MG63 (cell line): ENCODE measurements around the gene CELSR1. TPM values are rescaled to one million over a fixed set of nuclear protein-coding genes. Genes with fewer than 3 reads are reported as not detected.

Experiments
- DNase-seq: peaks from one replicate; pipeline ENCODE4 v3.0.0-alpha.2; 2020
- H3K27me3 ChIP-seq: fragments of 250-450 bp; sonication (Bioruptor Pico); 2 replicates; pipeline ENCODE4 v1.5.1; 2020; ENCODE audit warnings: mild to moderate bottlenecking, moderate library complexity
- H3K36me3 ChIP-seq: fragments of 250-450 bp; sonication (Bioruptor Pico); 2 replicates; pipeline ENCODE4 v1.5.1; 2020; ENCODE audit warnings: mild to moderate bottlenecking, moderate library complexity
- H3K4me3 ChIP-seq: fragments of 250-450 bp; sonication (Bioruptor Pico); 2 replicates; pipeline ENCODE4 v1.5.1; 2020; ENCODE audit warnings: mild to moderate bottlenecking, moderate library complexity
- H3K9me3 ChIP-seq: fragments of 250-450 bp; sonication (Bioruptor Pico); 2 replicates; pipeline ENCODE4 v1.5.1; 2020; ENCODE audit warnings: mild to moderate bottlenecking, moderate library complexity
- total RNA-seq: library from RNA; depleted of rRNA; stranded (reverse); fragments of >200 nt; shearing (Covaris generic); gene quantifications from 2 replicates; pipeline ENCODE4 v1.2.3, GENCODE V29; 2014; ENCODE audit warnings: low replicate concordance

Gene CELSR1
- total RNA-seq, 1 experiment from 2014 or later: 0.59 TPM

GRCh38 chr22:46419754-46420571 lies 117.5 kb downstream of the CELSR1 start:
- no peaks in the 10 kb centered on the region for H3K36me3 ChIP-seq
- no peaks in the 10 kb centered on the region for H3K9me3 ChIP-seq
- H3K27me3 ChIP-seq: no peaks in the 10 kb centered on the region
- DNase-seq: no peak
- H3K4me3 ChIP-seq: no peak overlapping the region

DNA sequence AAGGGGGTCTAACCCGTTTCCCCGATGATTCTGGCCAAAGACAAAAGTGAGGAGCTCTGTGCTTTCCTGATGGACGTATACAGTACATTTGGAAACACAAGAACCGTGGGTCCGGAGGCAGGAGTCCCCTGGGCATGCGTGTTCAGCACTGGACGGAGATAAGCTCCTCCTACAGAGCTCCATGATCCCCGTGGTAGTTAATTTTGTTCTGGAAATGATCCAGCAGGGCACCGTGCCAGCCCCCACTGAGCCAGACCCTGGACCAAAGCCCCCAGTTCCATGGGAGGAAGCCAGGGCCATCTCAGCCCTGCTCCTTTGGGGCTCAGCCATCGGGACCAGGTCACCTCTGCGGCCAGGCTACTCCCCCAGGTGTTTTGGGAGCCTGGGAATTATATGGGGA lies 118.6 kb downstream of the CELSR1 start:
- H3K27me3 ChIP-seq: no peaks in the 10 kb centered on the region
- H3K4me3 ChIP-seq: no peak overlapping the region
- no peaks in the 10 kb centered on the region for H3K9me3 ChIP-seq
- no peak for DNase-seq
- H3K36me3 ChIP-seq: no peaks in the 10 kb centered on the region

- Histone ChIP-seq H3K36me3 (no peaks in the 10 kb centered on the region), H3K27me3 (no peaks in the 10 kb centered on the region), H3K4me3 (no peak overlapping the region), H3K9me3 (no peaks in the 10 kb centered on the region)
- DNase-seq: no peak
Observed at GRCh38 chr22:46417769-46418168, 119.7 kb downstream of the CELSR1 start.

GRCh38 chr22:46416891-46417580 lies 120.4 kb downstream of the CELSR1 start:
- DNase-seq: no peak

GRCh38 chr22:46416520-46416871 lies 120.9 kb downstream of the CELSR1 start:
- no peaks in the 10 kb centered on the region for H3K27me3 ChIP-seq
- DNase-seq: no peak
- H3K4me3 ChIP-seq: no peak overlapping the region
- no peaks in the 10 kb centered on the region for H3K36me3 ChIP-seq
- no peaks in the 10 kb centered on the region for H3K9me3 ChIP-seq

More at GRCh38 chr22:46416891-46417580, 120.4 kb downstream of the CELSR1 start:
- H3K36me3 ChIP-seq: no peaks in the 10 kb centered on the region
- H3K4me3 ChIP-seq: no peak overlapping the region
- no peaks in the 10 kb centered on the region for H3K9me3 ChIP-seq
- H3K27me3 ChIP-seq: no peaks in the 10 kb centered on the region

- Histone ChIP-seq H3K9me3 (no peaks in the 10 kb centered on the region), H3K4me3 (no peak overlapping the region), H3K27me3 (no peaks in the 10 kb centered on the region), H3K36me3 (no peaks in the 10 kb centered on the region)
- DNase-seq: no peak
Observed at GRCh38 chr22:46415776-46416519, 121.5 kb downstream of the CELSR1 start.

- Histone ChIP-seq H3K36me3 (no peaks in the 10 kb centered on the region), H3K27me3 (no peaks in the 10 kb centered on the region), H3K9me3 (no peaks in the 10 kb centered on the region), H3K4me3 (no peak overlapping the region)
- no peak for DNase-seq
Observed at GRCh38 chr22:46414704-46415103, 122.7 kb downstream of the CELSR1 start.

- Histone ChIP-seq H3K36me3 (no peaks in the 10 kb centered on the region), H3K4me3 (no peak overlapping the region), H3K27me3 (no peaks in the 10 kb centered on the region), H3K9me3 (no peaks in the 10 kb centered on the region)
- no peak for DNase-seq
Observed at GRCh38 chr22:46413725-46414379, 123.6 kb downstream of the CELSR1 start.

DNA sequence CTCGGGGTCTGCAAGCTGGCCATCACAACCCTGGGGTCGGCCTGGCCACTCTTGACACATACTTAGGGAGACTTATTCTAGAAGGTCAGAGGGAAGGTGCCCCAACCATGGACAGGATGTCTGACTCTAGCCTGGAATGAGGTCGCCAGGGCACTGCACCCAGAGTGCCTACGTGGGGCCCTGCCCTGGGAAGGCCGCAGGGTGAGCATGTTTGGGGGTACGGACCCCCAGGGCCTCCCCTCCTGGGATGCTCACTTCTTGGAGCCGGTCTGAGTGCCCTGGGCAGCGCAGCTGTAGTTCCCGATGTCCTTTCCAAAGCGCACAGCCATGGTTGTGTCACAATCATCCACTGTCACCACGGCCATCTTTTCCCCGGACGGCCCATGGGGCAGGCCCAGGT lies 126.1 kb downstream of the CELSR1 start:
- Histone ChIP-seq H3K36me3 (no peaks in the 10 kb centered on the region), H3K4me3 (no peak overlapping the region), H3K9me3 (no peaks in the 10 kb centered on the region), H3K27me3 (no peaks in the 10 kb centered on the region)
- DNase-seq: no peak

DNA sequence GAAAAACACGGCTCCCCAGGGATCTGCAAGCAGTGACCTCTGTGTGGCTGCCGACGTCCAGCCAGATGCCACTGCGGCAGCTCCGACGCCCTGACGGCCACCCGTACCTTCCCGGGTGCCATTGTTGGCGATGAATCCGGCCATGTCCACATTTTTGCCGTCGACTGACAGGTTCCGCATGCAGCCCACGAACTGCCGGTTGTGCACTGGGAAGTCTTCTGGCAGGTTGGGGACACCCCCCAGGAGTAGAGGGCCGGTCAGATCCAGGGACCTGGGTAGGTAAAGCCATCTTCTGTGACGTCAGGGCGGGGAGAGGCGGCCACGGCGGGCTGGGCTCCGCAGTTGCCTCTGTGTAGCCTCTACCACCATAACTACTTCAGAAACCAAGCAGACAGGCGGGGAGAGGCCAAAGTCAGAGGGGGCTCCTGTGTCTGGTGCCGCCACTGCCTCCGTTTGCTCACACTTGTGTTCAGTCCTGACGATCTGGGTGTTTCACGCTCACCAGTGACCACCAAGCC lies 127.1 kb downstream of the CELSR1 start:
- Histone ChIP-seq H3K27me3 (no peaks in the 10 kb centered on the region), H3K4me3 (no peak overlapping the region), H3K36me3 (no peaks in the 10 kb centered on the region), H3K9me3 (no peaks in the 10 kb centered on the region)
- no peak for DNase-seq

GRCh38 chr22:46409631-46410210 lies 127.7 kb downstream of the CELSR1 start:
- H3K27me3 ChIP-seq: no peaks in the 10 kb centered on the region
- no peaks in the 10 kb centered on the region for H3K36me3 ChIP-seq
- no peaks in the 10 kb centered on the region for H3K9me3 ChIP-seq
- no peak for DNase-seq
- H3K4me3 ChIP-seq: no peak overlapping the region

GRCh38 chr22:46408568-46409506 lies 128.6 kb downstream of the CELSR1 start:
- no peaks in the 10 kb centered on the region for H3K36me3 ChIP-seq
- H3K9me3 ChIP-seq: no peaks in the 10 kb centered on the region
- H3K27me3 ChIP-seq: no peaks in the 10 kb centered on the region
- no peak for DNase-seq
- no peak overlapping the region for H3K4me3 ChIP-seq

GRCh38 chr22:46407748-46408147 lies 129.7 kb downstream of the CELSR1 start:
- no peaks in the 10 kb centered on the region for H3K9me3 ChIP-seq
- H3K36me3 ChIP-seq: no peaks in the 10 kb centered on the region
- no peak for DNase-seq
- H3K4me3 ChIP-seq: no peak overlapping the region
- H3K27me3 ChIP-seq: no peaks in the 10 kb centered on the region

- Histone ChIP-seq H3K9me3 (no peaks in the 10 kb centered on the region), H3K4me3 (no peak overlapping the region), H3K36me3 (no peaks in the 10 kb centered on the region), H3K27me3 (no peaks in the 10 kb centered on the region)
- DNase-seq: no peak
Observed at GRCh38 chr22:46406791-46407190, 130.6 kb downstream of the CELSR1 start.

DNA sequence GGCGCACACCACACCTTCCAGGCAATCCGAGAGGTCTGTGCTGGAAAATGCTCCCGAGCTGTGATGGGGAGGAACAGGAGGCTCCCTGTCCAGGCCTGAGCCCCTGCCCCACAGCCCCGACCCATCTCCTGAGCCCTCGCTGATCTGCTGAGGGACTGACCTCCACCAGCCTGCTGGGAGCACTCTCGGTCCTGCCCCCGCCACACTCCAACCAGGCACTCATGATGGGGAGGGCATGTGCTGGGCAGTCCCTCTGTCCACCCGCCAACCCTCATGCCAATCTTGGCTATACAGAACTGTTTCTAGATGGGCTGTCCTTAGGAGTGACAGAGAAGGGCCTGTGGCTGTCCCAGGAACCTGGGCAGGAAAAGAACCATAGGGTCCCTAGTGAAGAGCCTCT lies 131.1 kb downstream of the CELSR1 start:
- Histone ChIP-seq H3K27me3 (no peaks in the 10 kb centered on the region), H3K36me3 (no peaks in the 10 kb centered on the region), H3K4me3 (no peak overlapping the region), H3K9me3 (no peaks in the 10 kb centered on the region)
- no peak for DNase-seq
